ENCODE data around the gene SLC25A1.

The SLC25A1 gene

GRCh38 chr22:19178657-19179496 lies at the start of gene SLC25A1:
Gene SLC25A1, minus strand, starts transcription at chr22:19178736. Its CDS starts 63 bp downstream, at chr22:19178673.
- in situ Hi-C loops (cut with MboI; ENCODE audit: low sequenced_read_pairs, unreplicated experiment) = no loop called here
- peak; percentile 97 for DNase-seq (ENCODE audit: low spot score)
- no peak for TF ChIP-seq CTCF (IDR thresholded peaks at IDR 0.05; ENCODE audit: borderline replicate concordance, control extremely low read depth, extremely low read depth, insufficient read depth, missing control alignments)

- DNase-seq (ENCODE audit: low spot score) = no peak
- in situ Hi-C loops (cut with MboI; ENCODE audit: low sequenced_read_pairs, unreplicated experiment) = no loop called here
- TF ChIP-seq CTCF (IDR thresholded peaks at IDR 0.05; ENCODE audit: borderline replicate concordance, control extremely low read depth, extremely low read depth, insufficient read depth, missing control alignments) = no peak
These were observed 49.6 kb upstream of the SLC25A1 start for GRCh38 chr22:19228179-19228578.

- no peak for TF ChIP-seq CTCF (IDR thresholded peaks at IDR 0.05; ENCODE audit: borderline replicate concordance, control extremely low read depth, extremely low read depth, insufficient read depth, missing control alignments)
- in situ Hi-C loops (cut with MboI; ENCODE audit: low sequenced_read_pairs, unreplicated experiment) = no loop called here
- DNase-seq (ENCODE audit: low spot score) = no peak
These were observed 47.9 kb upstream of the SLC25A1 start for GRCh38 chr22:19226428-19226827.

- in situ Hi-C loops (cut with MboI; ENCODE audit: low sequenced_read_pairs, unreplicated experiment) = no loop called here
- DNase-seq (ENCODE audit: low spot score) = no peak
- TF ChIP-seq CTCF (IDR thresholded peaks at IDR 0.05; ENCODE audit: borderline replicate concordance, control extremely low read depth, extremely low read depth, insufficient read depth, missing control alignments) = no peak
These were observed 47.0 kb upstream of the SLC25A1 start for GRCh38 chr22:19225560-19225959.

GRCh38 chr22:19224985-19225384 lies 46.4 kb upstream of the SLC25A1 start:
- no peak for TF ChIP-seq CTCF (IDR thresholded peaks at IDR 0.05; ENCODE audit: borderline replicate concordance, control extremely low read depth, extremely low read depth, insufficient read depth, missing control alignments)
- in situ Hi-C loops (cut with MboI; ENCODE audit: low sequenced_read_pairs, unreplicated experiment) = no loop called here
- DNase-seq (ENCODE audit: low spot score) = no peak

GRCh38 chr22:19224557-19224956 lies 46.0 kb upstream of the SLC25A1 start:
- in situ Hi-C loops (cut with MboI; ENCODE audit: low sequenced_read_pairs, unreplicated experiment) = no loop called here
- no peak for TF ChIP-seq CTCF (IDR thresholded peaks at IDR 0.05; ENCODE audit: borderline replicate concordance, control extremely low read depth, extremely low read depth, insufficient read depth, missing control alignments)
- no peak for DNase-seq (ENCODE audit: low spot score)

Measured in GM13976 (cell line).